GM21360 (cell line): Measurements from ENCODE around the gene KCTD16.

ENCODE experiments used
- ATAC-seq: cut with Tn5 transposase; IDR thresholded peaks from one replicate; pipeline ENCODE4 v1.9.1; 2021; ENCODE audit warnings: mild to moderate bottlenecking, moderate library complexity; ENCODE audit not compliant: unreplicated experiment

KCTD16 gene

GRCh38 chr5:144504929-144505577 lies 334.4 kb downstream of the KCTD16 start:
- no peak for ATAC-seq

GRCh38 chr5:144510845-144511579 lies 340.3 kb downstream of the KCTD16 start:
- ATAC-seq = no peak

GRCh38 chr5:144511580-144512072 lies 341.0 kb downstream of the KCTD16 start:
- no peak for ATAC-seq

GRCh38 chr5:144522698-144523097 lies 352.0 kb downstream of the KCTD16 start:
- no peak for ATAC-seq

- no peak for ATAC-seq
Observed at GRCh38 chr5:144525000-144525399, 354.3 kb downstream of the KCTD16 start.

- no peak for ATAC-seq
Observed at GRCh38 chr5:144531188-144531587, 360.5 kb downstream of the KCTD16 start.
